ENCODE data around the gene KPNA6.

DNA sequence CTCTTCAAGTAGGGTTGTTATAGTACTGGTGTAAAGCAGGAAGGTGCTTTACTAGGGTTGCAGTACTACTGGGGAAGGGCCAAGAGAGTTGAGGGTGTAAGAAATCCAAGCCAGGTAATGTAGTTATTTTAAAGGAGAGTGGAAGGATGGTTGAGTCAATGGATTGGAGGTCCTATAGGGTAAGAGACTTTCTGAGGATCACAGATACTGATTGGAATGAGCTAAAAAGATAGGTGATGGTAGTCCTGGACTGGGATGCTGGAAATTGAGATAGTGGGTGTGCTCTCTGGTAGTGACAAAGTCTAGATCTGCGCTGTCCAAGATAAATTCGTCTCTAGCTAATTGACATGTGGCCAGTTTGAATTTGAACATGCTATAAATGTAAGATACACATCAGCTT is 78.6 kb downstream of the KPNA6 start:
- TF ChIP-seq, protein P1, sequence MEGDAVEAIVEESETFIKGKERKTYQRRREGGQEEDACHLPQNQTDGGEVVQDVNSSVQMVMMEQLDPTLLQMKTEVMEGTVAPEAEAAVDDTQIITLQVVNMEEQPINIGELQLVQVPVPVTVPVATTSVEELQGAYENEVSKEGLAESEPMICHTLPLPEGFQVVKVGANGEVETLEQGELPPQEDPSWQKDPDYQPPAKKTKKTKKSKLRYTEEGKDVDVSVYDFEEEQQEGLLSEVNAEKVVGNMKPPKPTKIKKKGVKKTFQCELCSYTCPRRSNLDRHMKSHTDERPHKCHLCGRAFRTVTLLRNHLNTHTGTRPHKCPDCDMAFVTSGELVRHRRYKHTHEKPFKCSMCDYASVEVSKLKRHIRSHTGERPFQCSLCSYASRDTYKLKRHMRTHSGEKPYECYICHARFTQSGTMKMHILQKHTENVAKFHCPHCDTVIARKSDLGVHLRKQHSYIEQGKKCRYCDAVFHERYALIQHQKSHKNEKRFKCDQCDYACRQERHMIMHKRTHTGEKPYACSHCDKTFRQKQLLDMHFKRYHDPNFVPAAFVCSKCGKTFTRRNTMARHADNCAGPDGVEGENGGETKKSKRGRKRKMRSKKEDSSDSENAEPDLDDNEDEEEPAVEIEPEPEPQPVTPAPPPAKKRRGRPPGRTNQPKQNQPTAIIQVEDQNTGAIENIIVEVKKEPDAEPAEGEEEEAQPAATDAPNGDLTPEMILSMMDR (IDR thresholded peaks at IDR 0.05): no peak
- TF ChIP-seq POLR2A (IDR thresholded peaks at IDR 0.05): no peak

All from uterus (tissue), 2 donors.